Stimulated activated CD4-positive, alpha-beta T cell treated with anti-CD3 and anti-CD28 coated beads, Interleukin-15, amount 100 ng/mL, for 48 hours (primary cell): Measurements from ENCODE around the gene TACR1.

ENCODE experiments used
- DNase-seq, 2 donors: peaks; one replicate each; pipeline ENCODE4 v3.0.0-alpha.2; 2020; ENCODE audit warnings: low read depth in 2 of 2

Gene TACR1

GRCh38 chr2:75053484-75054112 is 145.7 kb downstream of the TACR1 start:
- DNase-seq, result no peak

- no peak for DNase-seq
These were observed 151.2 kb downstream of the TACR1 start for GRCh38 chr2:75047992-75048625.

- no peak for DNase-seq
These were observed 151.9 kb downstream of the TACR1 start for GRCh38 chr2:75047189-75047991.

GRCh38 chr2:75045526-75046050 is 153.7 kb downstream of the TACR1 start:
- no peak for DNase-seq

- DNase-seq, result no peak
These were observed 155.0 kb downstream of the TACR1 start for GRCh38 chr2:75044291-75044690.

- no peak for DNase-seq
These were observed 156.5 kb downstream of the TACR1 start for GRCh38 chr2:75042823-75043222.

- no peak for DNase-seq
These were observed 157.4 kb downstream of the TACR1 start for GRCh38 chr2:75041731-75042600.

- no peak for DNase-seq
These were observed 158.1 kb downstream of the TACR1 start for GRCh38 chr2:75041226-75041625.

GRCh38 chr2:75035444-75036353 is 163.6 kb downstream of the TACR1 start:
- DNase-seq, result no peak

- no peak for DNase-seq
These were observed 165.8 kb downstream of the TACR1 start for GRCh38 chr2:75033516-75033915.

- DNase-seq, result no peak
These were observed 167.2 kb downstream of the TACR1 start for GRCh38 chr2:75031906-75032803.

- DNase-seq, result no peak
These were observed 168.1 kb downstream of the TACR1 start for GRCh38 chr2:75031171-75031570.

GRCh38 chr2:75030218-75031009 is 168.9 kb downstream of the TACR1 start:
- no peak for DNase-seq

GRCh38 chr2:75027886-75028285 is 171.4 kb downstream of the TACR1 start:
- DNase-seq, result no peak

GRCh38 chr2:75025633-75026380 is 173.5 kb downstream of the TACR1 start:
- DNase-seq, result no peak

GRCh38 chr2:75025216-75025615 is 174.1 kb downstream of the TACR1 start:
- no peak for DNase-seq

- no peak for DNase-seq
These were observed 175.5 kb downstream of the TACR1 start for GRCh38 chr2:75023666-75024455.
